ENCODE results near the gene CREM.

DNA sequence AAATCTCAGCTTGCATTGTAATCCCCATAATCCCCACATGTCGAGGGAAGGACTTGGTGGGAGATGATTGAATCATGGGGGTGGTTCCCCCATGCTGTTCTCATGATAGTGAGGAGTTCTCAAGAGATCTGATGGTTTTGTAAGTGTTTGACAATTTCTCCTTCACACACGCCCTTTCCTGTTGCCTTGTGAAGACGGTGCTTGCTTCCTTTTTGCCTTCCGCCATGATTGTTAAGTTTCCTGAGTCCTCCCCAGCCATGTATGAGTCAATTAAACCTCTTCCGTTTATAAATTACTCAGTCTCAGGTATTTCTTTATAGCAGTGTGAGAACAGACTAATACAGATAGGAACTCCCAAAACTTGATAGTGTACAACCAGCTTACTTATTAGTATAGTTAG, 98.6 kb downstream of the CREM start:
- TF ChIP-seq EZH2 (IDR thresholded peaks at IDR 0.05; ENCODE audit: borderline replicate concordance, low read length), result no peak
- TF ChIP-seq, protein P1, sequence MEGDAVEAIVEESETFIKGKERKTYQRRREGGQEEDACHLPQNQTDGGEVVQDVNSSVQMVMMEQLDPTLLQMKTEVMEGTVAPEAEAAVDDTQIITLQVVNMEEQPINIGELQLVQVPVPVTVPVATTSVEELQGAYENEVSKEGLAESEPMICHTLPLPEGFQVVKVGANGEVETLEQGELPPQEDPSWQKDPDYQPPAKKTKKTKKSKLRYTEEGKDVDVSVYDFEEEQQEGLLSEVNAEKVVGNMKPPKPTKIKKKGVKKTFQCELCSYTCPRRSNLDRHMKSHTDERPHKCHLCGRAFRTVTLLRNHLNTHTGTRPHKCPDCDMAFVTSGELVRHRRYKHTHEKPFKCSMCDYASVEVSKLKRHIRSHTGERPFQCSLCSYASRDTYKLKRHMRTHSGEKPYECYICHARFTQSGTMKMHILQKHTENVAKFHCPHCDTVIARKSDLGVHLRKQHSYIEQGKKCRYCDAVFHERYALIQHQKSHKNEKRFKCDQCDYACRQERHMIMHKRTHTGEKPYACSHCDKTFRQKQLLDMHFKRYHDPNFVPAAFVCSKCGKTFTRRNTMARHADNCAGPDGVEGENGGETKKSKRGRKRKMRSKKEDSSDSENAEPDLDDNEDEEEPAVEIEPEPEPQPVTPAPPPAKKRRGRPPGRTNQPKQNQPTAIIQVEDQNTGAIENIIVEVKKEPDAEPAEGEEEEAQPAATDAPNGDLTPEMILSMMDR (conservative IDR thresholded peaks at IDR 0.05 in 1 of 2, IDR thresholded peaks at IDR 0.05 in 1 of 2; ENCODE audit: extremely low read depth in 1 of 2, insufficient read depth in 1 of 2, low read depth in 1 of 2, low read length in 2 of 2), result no peak
